GM12878 (cell line): ENCODE measurements around the gene TLCD5. TPM values are rescaled to one million over a fixed set of nuclear protein-coding genes. Genes with fewer than 3 reads are reported as not detected.

Experiments used
- BCL3 ChIP-seq: IDR thresholded peaks from 2 replicates; pipeline ENCODE4 v1.6.1; 2011; ENCODE audit warnings: borderline replicate concordance, low read depth, mild to moderate bottlenecking, moderate library complexity, low read length; ENCODE audit not compliant: insufficient read depth, poor library complexity, severe bottlenecking
- CREM ChIP-seq: IDR thresholded peaks from 2 replicates; pipeline ENCODE4 v1.6.1; 2014; ENCODE audit warnings: antibody characterized with exemption, low read depth
- MTA2 ChIP-seq: fragments of 450-650 bp; IDR thresholded peaks from 2 replicates; pipeline ENCODE4 v1.6.1; 2016; ENCODE audit warnings: low read depth, mild to moderate bottlenecking, moderate library complexity
- POLR2AphosphoS2 ChIP-seq: IDR thresholded peaks from 2 replicates; pipeline ENCODE4 v1.6.1; 2011; ENCODE audit warnings: low read depth, mild to moderate bottlenecking, low read length, improper control_type of control experiment, moderate library complexity
- SMAD5 ChIP-seq: IDR thresholded peaks from 2 replicates; pipeline ENCODE4 v1.6.1; 2016; ENCODE audit warnings: antibody characterized with exemption, low read depth
- STAT1 ChIP-seq: fragments of 450-650 bp; conservative IDR thresholded peaks from 2 replicates; pipeline ENCODE4 v1.6.1; 2014; ENCODE audit warnings: antibody characterized with exemption, mild to moderate bottlenecking
- TCF12 ChIP-seq: IDR thresholded peaks from 2 replicates; pipeline ENCODE4 v1.6.1; 2011; ENCODE audit warnings: low read depth, mild to moderate bottlenecking, low read length
- ZNF687 ChIP-seq: fragments of 450-650 bp; IDR thresholded peaks from 2 replicates; pipeline ENCODE4 v1.6.1; 2017; ENCODE audit warnings: mild to moderate bottlenecking, moderate library complexity
- polyA plus RNA-seq, 11 experiments: library from polyadenylated mRNA; depleted of rRNA in 4 of 11; unstranded in 6 of 11; stranded (reverse) in 5 of 11; fragments of >200 nt; fragmentation: Nextera tagmentation in 4 of 11; fragmentation: Illumina TruSeq in 1 of 11; extraction: Ambion mirVana in 4 of 11; extraction: Trizol in 1 of 11; gene quantifications; 1 replicate in 1 of 11; 2 replicates in 10 of 11; pipeline versions ENCODE4 v1.2.1 to v1.2.3, GENCODE V29; 2011 to 2016; ENCODE audit warnings: inconsistent platforms in 2 of 11, missing spikeins in 2 of 11, low read depth in 1 of 11
- total RNA-seq, 4 experiments: library from RNA; depleted of rRNA in 3 of 4; stranded (reverse); fragments of >200 nt in 3 of 4; fragmentation: Illumina TruSeq in 1 of 4; extraction: Trizol in 1 of 4; gene quantifications; 2 replicates each; pipeline versions ENCODE4 v1.2.1 to v1.2.3, GENCODE V29; 2013 to 2021

TLCD5 gene
- total and polyA plus RNA-seq, 10 of the 15 experiments (the other 5 are each of a cell fraction or from before 2014, with no cell fraction given): 2.4 to 13.3 (median 3.2) TPM

- TF ChIP-seq BCL3 (no peak), MTA2 (no peak), SMAD5 (no peak), POLR2AphosphoS2 (no peak), TCF12 (no peak), ZNF687 (no peak), STAT1 (no peak), CREM (no peak)
- TF ChIP-seq, all 136 proteins: peak for 0
Measured at GRCh38 chr11:120293038-120293800, 31.9 kb upstream of the TLCD5 start (continued).
